ENCODE measurements around the gene POLR3A. TPM values are rescaled to one million over a fixed set of nuclear protein-coding genes. Genes with fewer than 3 reads are reported as not detected.

POLR3A gene
- total and polyA plus RNA-seq, 2 of the 13 experiments (the other 11 are each of a cell fraction or from before 2014, with no cell fraction given), result 13.6 to 19.2 TPM

- TF ChIP-seq ZMYM2 (CRISPR knock-in tag; IDR thresholded peaks at IDR 0.05) (no peak), ZBED4 (CRISPR knock-in tag; IDR thresholded peaks at IDR 0.05; ENCODE audit: borderline replicate concordance) (peak; percentile 41; the same call in 1 of the 2 replicates), ZBTB34 (CRISPR knock-in tag; IDR thresholded peaks at IDR 0.05) (no peak), POLR2A (IDR thresholded peaks at IDR 0.05; ENCODE audit: insufficient read depth in 1 of 2, low read depth in 2 of 2, low read length in 2 of 2) (peak; percentile 99), ELK4 (CRISPR knock-in tag; IDR thresholded peaks at IDR 0.05; ENCODE audit: borderline replicate concordance) (no peak), ATF4 (CRISPR knock-in tag; IDR thresholded peaks at IDR 0.05) (peak in 1 of 2 experiments; percentile 57; a peak in 1 of 4 replicates), PCBP2 (optimal IDR thresholded peaks at IDR 0.05; ENCODE audit: low read depth, low read length, poor library complexity, severe bottlenecking) (no peak), ZXDC (CRISPR knock-in tag; IDR thresholded peaks at IDR 0.05) (no peak), RFXANK (CRISPR knock-in tag; IDR thresholded peaks at IDR 0.05) (no peak), ZNF326 (CRISPR knock-in tag; IDR thresholded peaks at IDR 0.05; ENCODE audit: borderline replicate concordance) (no peak), EP300 (IDR thresholded peaks at IDR 0.05; ENCODE audit: low read depth in 2 of 2, low read length in 2 of 2) (no peak), EP300 (CRISPR knock-in tag; IDR thresholded peaks at IDR 0.05; ENCODE audit: borderline replicate concordance) (peak; percentile 26; the same call in 1 of the 2 replicates), ZC3H4 (CRISPR knock-in tag; IDR thresholded peaks at IDR 0.05; ENCODE audit: borderline replicate concordance) (no peak), RELA (CRISPR knock-in tag; IDR thresholded peaks at IDR 0.05) (no peak), CREB3 (CRISPR knock-in tag; IDR thresholded peaks at IDR 0.05) (no peak), ZNF180 (CRISPR knock-in tag; IDR thresholded peaks at IDR 0.05; ENCODE audit: borderline replicate concordance, low read depth) (peak; percentile 60; the same call in 1 of the 2 replicates), BRCA1 (CRISPR knock-in tag; IDR thresholded peaks at IDR 0.05) (no peak; the same call in none of the 2 replicates)
Measured at GRCh38 chr10:78033637-78034470, 4.5 kb upstream of the POLR3A start, which contains the start of gene RPS24 (continued).
